ENCODE data around the gene DTX3. TPM values are rescaled to one million over a fixed set of nuclear protein-coding genes. Genes with fewer than 3 reads are reported as not detected.

Gene DTX3
- polyA plus RNA-seq, 3 donors = 0.08 to 1.3 TPM; not detected in 1

DNA sequence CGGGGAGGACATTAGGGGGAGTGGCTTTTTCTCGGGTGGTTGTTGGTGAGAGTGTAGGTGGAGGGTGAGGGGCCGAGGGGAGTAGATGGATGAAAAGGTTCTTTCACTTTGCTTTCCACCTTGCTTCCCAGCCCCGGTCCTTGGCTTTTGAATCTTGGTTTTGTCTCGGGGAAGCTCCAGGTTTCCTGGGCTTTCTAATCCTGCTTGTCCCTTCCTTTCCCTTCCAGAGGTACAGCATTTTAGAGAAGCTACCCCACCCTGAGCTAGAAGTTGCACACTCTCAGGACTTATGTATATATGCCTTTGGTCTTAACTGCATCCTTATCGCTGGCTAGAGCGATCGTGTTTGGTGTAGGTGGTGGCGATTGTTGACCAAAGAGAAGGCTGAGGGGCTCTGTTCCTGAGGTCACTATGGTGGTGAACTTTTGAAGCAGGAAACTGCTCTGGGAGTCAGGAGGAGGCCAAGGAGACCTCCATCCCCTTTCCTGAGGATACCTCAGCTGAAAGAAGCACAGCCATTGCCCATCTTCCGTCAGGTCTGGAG is 12.8 kb upstream of the DTX3 start:
- no peaks in the 10 kb centered on the region for H3K9me3 Mint-ChIP-seq
- H3K27ac ChIP-seq (ENCODE audit: low read depth in 1 of 2, low read length in 2 of 2) = no peak overlapping the region
- peak overlapping the region; percentile 98 for H2AFZ ChIP-seq (ENCODE audit: insufficient read depth, low read depth, low read length, poor library complexity, severe bottlenecking)
- peaks cover 25% of the 10 kb centered on the region for H3K4me1 Mint-ChIP-seq
- H3K79me2 ChIP-seq (ENCODE audit: insufficient read depth, low read length) = peaks cover 4% of the 10 kb centered on the region
- no peak for DNase-seq
- intact Hi-C loops (cut with micrococcal nuclease) = no loop called here
- peak overlapping the region; percentile 90 for H3K4me2 ChIP-seq (replicated peaks; ENCODE audit: extremely low read depth, low read length, poor library complexity, severe bottlenecking)
- peaks cover 16 to 30% of the 10 kb centered on the region in 2 donors for H3K36me3 ChIP-seq (replicated peaks in 1 of 2; ENCODE audit: control insufficient read depth in 1 of 2, insufficient read depth in 2 of 2, low read length in 2 of 2)
- no peaks in the 10 kb centered on the region for H3K9me3 ChIP-seq (replicated peaks in 1 of 2; ENCODE audit: control insufficient read depth in 1 of 2, insufficient read depth in 1 of 2, low read length in 2 of 2)
- H3K4me1 ChIP-seq (ENCODE audit: control insufficient read depth in 1 of 2, insufficient read depth in 2 of 2, low read length in 2 of 2) = peaks cover 16 to 21% of the 10 kb centered on the region in 2 donors
- H3K4me3 Mint-ChIP-seq = peak overlapping the region; percentile 90 to 95
- H3K27me3 Mint-ChIP-seq (ENCODE audit: low read depth in 3 of 3) = peaks cover 2 to 9% (median 7%) of the 10 kb centered on the region in 3 donors
- H3K4me3 ChIP-seq (replicated peaks in 1 of 3; ENCODE audit: low read depth in 2 of 3, low read length in 3 of 3) = peak overlapping the region; percentile 81 to 95 (median 89)
- TF ChIP-seq, protein P1, sequence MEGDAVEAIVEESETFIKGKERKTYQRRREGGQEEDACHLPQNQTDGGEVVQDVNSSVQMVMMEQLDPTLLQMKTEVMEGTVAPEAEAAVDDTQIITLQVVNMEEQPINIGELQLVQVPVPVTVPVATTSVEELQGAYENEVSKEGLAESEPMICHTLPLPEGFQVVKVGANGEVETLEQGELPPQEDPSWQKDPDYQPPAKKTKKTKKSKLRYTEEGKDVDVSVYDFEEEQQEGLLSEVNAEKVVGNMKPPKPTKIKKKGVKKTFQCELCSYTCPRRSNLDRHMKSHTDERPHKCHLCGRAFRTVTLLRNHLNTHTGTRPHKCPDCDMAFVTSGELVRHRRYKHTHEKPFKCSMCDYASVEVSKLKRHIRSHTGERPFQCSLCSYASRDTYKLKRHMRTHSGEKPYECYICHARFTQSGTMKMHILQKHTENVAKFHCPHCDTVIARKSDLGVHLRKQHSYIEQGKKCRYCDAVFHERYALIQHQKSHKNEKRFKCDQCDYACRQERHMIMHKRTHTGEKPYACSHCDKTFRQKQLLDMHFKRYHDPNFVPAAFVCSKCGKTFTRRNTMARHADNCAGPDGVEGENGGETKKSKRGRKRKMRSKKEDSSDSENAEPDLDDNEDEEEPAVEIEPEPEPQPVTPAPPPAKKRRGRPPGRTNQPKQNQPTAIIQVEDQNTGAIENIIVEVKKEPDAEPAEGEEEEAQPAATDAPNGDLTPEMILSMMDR (IDR thresholded peaks at IDR 0.05) = no peak
- no peaks in the 10 kb centered on the region for H4K20me1 ChIP-seq (ENCODE audit: insufficient read depth, low read length)
- H3K27me3 ChIP-seq (ENCODE audit: control insufficient read depth in 2 of 2, insufficient read depth in 2 of 2, low read length in 2 of 2) = peaks cover 3 to 11% of the 10 kb centered on the region in 2 donors
- peak overlapping the region in 5 of 7 donors; percentile 37 to 86 (median 74) for H3K27ac Mint-ChIP-seq
- peaks cover 22 to 27% of the 10 kb centered on the region in 2 donors for H3K36me3 Mint-ChIP-seq
- 41% methylated on average over 4 of the region's 10 CpGs for WGBS (ENCODE audit: insufficient coverage)
- H3K9ac ChIP-seq (ENCODE audit: insufficient read depth, low read length, poor library complexity, severe bottlenecking) = peak overlapping the region; percentile 72

DNA sequence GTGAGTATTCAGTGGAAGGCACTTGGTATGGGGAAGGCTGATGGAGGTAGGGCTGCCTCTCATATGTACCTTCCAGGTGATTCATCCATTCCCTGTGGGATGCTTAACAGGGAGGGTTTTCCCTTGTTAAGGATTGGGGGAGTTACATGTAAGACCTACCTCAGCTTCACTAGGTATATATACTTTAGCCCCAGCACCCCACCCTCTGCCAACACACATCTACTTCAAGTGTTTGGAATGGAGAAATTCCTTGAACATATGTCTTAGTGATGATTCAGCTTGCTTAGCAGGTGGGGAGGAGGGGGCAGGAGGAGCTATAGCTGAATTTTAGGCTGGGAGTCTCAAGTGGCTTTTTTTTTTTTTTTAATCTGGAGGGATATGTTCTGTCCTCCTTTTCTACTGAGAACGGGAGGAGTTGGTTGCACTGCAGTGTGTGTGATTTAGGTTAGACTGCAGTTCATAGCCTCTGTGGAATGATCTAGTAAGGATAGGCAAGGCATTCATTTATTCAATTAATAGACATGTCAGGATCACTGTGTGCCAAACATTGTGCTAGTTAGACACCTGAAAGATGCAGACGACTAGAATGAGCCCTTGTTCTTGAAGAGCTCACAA is 12.0 kb upstream of the DTX3 start:
- H3K36me3 Mint-ChIP-seq = peaks cover 30 to 35% of the 10 kb centered on the region in 2 donors
- no peak overlapping the region for H3K4me3 ChIP-seq (replicated peaks in 1 of 3; ENCODE audit: low read depth in 2 of 3, low read length in 3 of 3)
- intact Hi-C loops (cut with micrococcal nuclease) = no loop called here

More for the DNA sequence above, 12.0 kb upstream of the DTX3 start:
- Mint-ChIP-seq H3K27ac (no peak overlapping the region), H3K27me3 (ENCODE audit: low read depth in 3 of 3) (peaks cover 2 to 9% (median 7%) of the 10 kb centered on the region in 3 donors), H3K4me3 (no peak overlapping the region), H3K4me1 (peaks cover 25% of the 10 kb centered on the region), H3K9me3 (no peaks in the 10 kb centered on the region)
- DNase-seq = no peak
- Histone ChIP-seq H3K36me3 (replicated peaks in 1 of 2; ENCODE audit: control insufficient read depth in 1 of 2, insufficient read depth in 2 of 2, low read length in 2 of 2) (peaks cover 23 to 38% of the 10 kb centered on the region in 2 donors), H3K4me2 (replicated peaks; ENCODE audit: extremely low read depth, low read length, poor library complexity, severe bottlenecking) (no peak overlapping the region), H3K9ac (ENCODE audit: insufficient read depth, low read length, poor library complexity, severe bottlenecking) (no peak overlapping the region), H3K27me3 (ENCODE audit: control insufficient read depth in 2 of 2, insufficient read depth in 2 of 2, low read length in 2 of 2) (peaks cover 0 to 4% of the 10 kb centered on the region in 2 donors), H3K27ac (ENCODE audit: low read depth in 1 of 2, low read length in 2 of 2) (no peak overlapping the region), H3K4me1 (ENCODE audit: control insufficient read depth in 1 of 2, insufficient read depth in 2 of 2, low read length in 2 of 2) (peaks cover 16 to 21% of the 10 kb centered on the region in 2 donors), H4K20me1 (ENCODE audit: insufficient read depth, low read length) (no peaks in the 10 kb centered on the region), H2AFZ (ENCODE audit: insufficient read depth, low read depth, low read length, poor library complexity, severe bottlenecking) (no peak overlapping the region), H3K79me2 (ENCODE audit: insufficient read depth, low read length) (peaks cover 4% of the 10 kb centered on the region), H3K9me3 (replicated peaks in 1 of 2; ENCODE audit: control insufficient read depth in 1 of 2, insufficient read depth in 1 of 2, low read length in 2 of 2) (no peaks in the 10 kb centered on the region)
- TF ChIP-seq, protein P1 (IDR thresholded peaks at IDR 0.05) = no peak
- WGBS (ENCODE audit: insufficient coverage) = 100% methylated on average over 1 of the region's 2 CpGs
